ENCODE results near the gene PAPPA2. TPM values are rescaled to one million over a fixed set of nuclear protein-coding genes. Genes with fewer than 3 reads are reported as not detected.

The PAPPA2 gene
- total RNA-seq, 1 donor = 5.8 TPM

DNA sequence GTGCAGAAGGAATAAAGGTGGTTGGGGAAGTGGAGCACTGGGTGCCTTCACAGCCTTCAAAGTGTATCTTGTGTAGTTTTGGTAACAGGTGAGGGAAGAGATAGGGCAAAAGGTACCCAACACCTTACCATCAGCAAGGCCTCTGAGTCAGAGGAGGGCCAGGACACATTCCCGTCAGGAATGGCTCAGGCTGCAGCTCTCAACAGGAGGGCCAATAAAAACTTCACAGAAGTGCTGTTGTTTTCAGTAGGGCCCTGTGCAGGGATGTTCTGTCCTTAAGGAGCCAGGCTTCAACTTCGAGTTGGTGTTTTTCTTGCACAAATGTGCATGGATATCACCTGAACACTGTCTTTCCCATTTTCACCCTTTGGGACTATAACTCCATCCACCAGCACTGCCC, 368.2 kb downstream of the PAPPA2 start:
- H4K20me1 ChIP-seq (ENCODE audit: insufficient read depth, low read length) = no peaks in the 10 kb centered on the region
- no peaks in the 10 kb centered on the region for H3K79me2 ChIP-seq (ENCODE audit: insufficient read depth, low read length)
- no peak overlapping the region for H3K27ac ChIP-seq (ENCODE audit: low read depth, low read length)
- no peak overlapping the region for H2AFZ ChIP-seq (ENCODE audit: low read length)
- TF ChIP-seq, protein P1, sequence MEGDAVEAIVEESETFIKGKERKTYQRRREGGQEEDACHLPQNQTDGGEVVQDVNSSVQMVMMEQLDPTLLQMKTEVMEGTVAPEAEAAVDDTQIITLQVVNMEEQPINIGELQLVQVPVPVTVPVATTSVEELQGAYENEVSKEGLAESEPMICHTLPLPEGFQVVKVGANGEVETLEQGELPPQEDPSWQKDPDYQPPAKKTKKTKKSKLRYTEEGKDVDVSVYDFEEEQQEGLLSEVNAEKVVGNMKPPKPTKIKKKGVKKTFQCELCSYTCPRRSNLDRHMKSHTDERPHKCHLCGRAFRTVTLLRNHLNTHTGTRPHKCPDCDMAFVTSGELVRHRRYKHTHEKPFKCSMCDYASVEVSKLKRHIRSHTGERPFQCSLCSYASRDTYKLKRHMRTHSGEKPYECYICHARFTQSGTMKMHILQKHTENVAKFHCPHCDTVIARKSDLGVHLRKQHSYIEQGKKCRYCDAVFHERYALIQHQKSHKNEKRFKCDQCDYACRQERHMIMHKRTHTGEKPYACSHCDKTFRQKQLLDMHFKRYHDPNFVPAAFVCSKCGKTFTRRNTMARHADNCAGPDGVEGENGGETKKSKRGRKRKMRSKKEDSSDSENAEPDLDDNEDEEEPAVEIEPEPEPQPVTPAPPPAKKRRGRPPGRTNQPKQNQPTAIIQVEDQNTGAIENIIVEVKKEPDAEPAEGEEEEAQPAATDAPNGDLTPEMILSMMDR (IDR thresholded peaks at IDR 0.05; ENCODE audit: extremely low read depth, low read depth, low read length) = no peak
- H3K4me2 ChIP-seq (ENCODE audit: insufficient read depth, low read length) = no peak overlapping the region
- no peak for DNase-seq (ENCODE audit: insufficient read length, low spot score, missing footprints)
- H3K4me3 ChIP-seq (ENCODE audit: insufficient read depth, low read length) = no peak overlapping the region
- H3K36me3 ChIP-seq (ENCODE audit: insufficient read depth, low read length) = no peaks in the 10 kb centered on the region
- no peaks in the 10 kb centered on the region for H3K9me3 ChIP-seq (ENCODE audit: low read depth, low read length)
- no peaks in the 10 kb centered on the region for H3K4me1 ChIP-seq (ENCODE audit: insufficient read depth, low read length)
- H3K27me3 ChIP-seq (ENCODE audit: insufficient read depth, low read length) = no peaks in the 10 kb centered on the region

GRCh38 chr1:176837708-176838107, 374.7 kb downstream of the PAPPA2 start:
- Histone ChIP-seq H3K27ac (ENCODE audit: low read depth, low read length) (no peak overlapping the region), H3K4me2 (ENCODE audit: insufficient read depth, low read length) (no peak overlapping the region), H3K27me3 (ENCODE audit: insufficient read depth, low read length) (no peaks in the 10 kb centered on the region), H3K4me3 (ENCODE audit: insufficient read depth, low read length) (no peak overlapping the region), H2AFZ (ENCODE audit: low read length) (no peak overlapping the region), H3K4me1 (ENCODE audit: insufficient read depth, low read length) (no peaks in the 10 kb centered on the region), H4K20me1 (ENCODE audit: insufficient read depth, low read length) (no peaks in the 10 kb centered on the region), H3K36me3 (ENCODE audit: insufficient read depth, low read length) (no peaks in the 10 kb centered on the region), H3K9me3 (ENCODE audit: low read depth, low read length) (no peaks in the 10 kb centered on the region), H3K79me2 (ENCODE audit: insufficient read depth, low read length) (no peaks in the 10 kb centered on the region)
- DNase-seq (ENCODE audit: insufficient read length, low spot score, missing footprints) = no peak
- TF ChIP-seq, protein P1 (IDR thresholded peaks at IDR 0.05; ENCODE audit: extremely low read depth, low read depth, low read length) = no peak

DNA sequence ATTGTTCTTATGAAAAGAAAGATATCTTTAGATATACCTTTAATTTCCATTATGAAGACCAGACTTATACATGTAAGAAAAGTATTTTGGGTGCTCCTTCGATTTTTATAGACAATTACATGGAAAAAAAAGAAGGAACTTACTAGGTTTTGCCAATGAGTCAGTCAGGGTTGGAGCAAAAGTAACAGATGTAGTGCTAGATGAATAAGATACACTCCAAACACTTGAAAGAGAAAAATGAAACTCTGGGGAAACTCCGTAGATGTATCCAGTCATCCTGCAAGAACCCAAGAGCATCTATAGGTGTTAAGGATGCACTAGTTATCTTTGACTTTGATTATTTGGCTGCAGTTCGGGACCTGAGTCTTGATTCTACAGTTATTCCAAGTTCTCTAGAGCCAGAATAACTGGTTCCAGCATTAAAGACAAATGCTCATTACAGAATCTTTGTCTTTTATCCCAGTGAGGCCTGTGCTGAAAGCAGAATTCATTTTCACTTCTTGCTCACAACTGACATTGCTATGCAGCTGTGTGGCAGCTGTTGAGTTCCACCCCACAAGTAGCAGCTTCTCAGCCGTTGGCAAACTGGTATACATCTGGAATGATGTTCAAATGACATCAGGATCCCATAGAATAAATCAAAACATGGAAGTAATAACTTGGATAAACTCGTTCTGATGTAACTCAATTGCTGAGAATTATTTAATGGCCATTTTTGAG, 375.5 kb downstream of the PAPPA2 start:
- no peaks in the 10 kb centered on the region for H3K4me1 ChIP-seq (ENCODE audit: insufficient read depth, low read length)
- H3K4me3 ChIP-seq (ENCODE audit: insufficient read depth, low read length) = no peak overlapping the region
- no peak overlapping the region for H3K27ac ChIP-seq (ENCODE audit: low read depth, low read length)
- H4K20me1 ChIP-seq (ENCODE audit: insufficient read depth, low read length) = no peaks in the 10 kb centered on the region
- H3K9me3 ChIP-seq (ENCODE audit: low read depth, low read length) = no peaks in the 10 kb centered on the region
- no peaks in the 10 kb centered on the region for H3K36me3 ChIP-seq (ENCODE audit: insufficient read depth, low read length)
- TF ChIP-seq, protein P1 (IDR thresholded peaks at IDR 0.05; ENCODE audit: extremely low read depth, low read depth, low read length) = no peak
- no peak overlapping the region for H2AFZ ChIP-seq (ENCODE audit: low read length)
- no peak overlapping the region for H3K4me2 ChIP-seq (ENCODE audit: insufficient read depth, low read length)
- H3K79me2 ChIP-seq (ENCODE audit: insufficient read depth, low read length) = no peaks in the 10 kb centered on the region
- DNase-seq (ENCODE audit: insufficient read length, low spot score, missing footprints) = no peak
- no peaks in the 10 kb centered on the region for H3K27me3 ChIP-seq (ENCODE audit: insufficient read depth, low read length)

GRCh38 chr1:176839216-176839615, 376.2 kb downstream of the PAPPA2 start:
- H3K4me2 ChIP-seq (ENCODE audit: insufficient read depth, low read length) = no peak overlapping the region
- no peak overlapping the region for H2AFZ ChIP-seq (ENCODE audit: low read length)
- no peaks in the 10 kb centered on the region for H3K36me3 ChIP-seq (ENCODE audit: insufficient read depth, low read length)
- DNase-seq (ENCODE audit: insufficient read length, low spot score, missing footprints) = no peak
- no peaks in the 10 kb centered on the region for H3K9me3 ChIP-seq (ENCODE audit: low read depth, low read length)
- H3K4me1 ChIP-seq (ENCODE audit: insufficient read depth, low read length) = no peaks in the 10 kb centered on the region
- TF ChIP-seq, protein P1 (IDR thresholded peaks at IDR 0.05; ENCODE audit: extremely low read depth, low read depth, low read length) = no peak
- no peaks in the 10 kb centered on the region for H4K20me1 ChIP-seq (ENCODE audit: insufficient read depth, low read length)
- H3K79me2 ChIP-seq (ENCODE audit: insufficient read depth, low read length) = no peaks in the 10 kb centered on the region
- H3K27me3 ChIP-seq (ENCODE audit: insufficient read depth, low read length) = no peaks in the 10 kb centered on the region
- no peak overlapping the region for H3K4me3 ChIP-seq (ENCODE audit: insufficient read depth, low read length)
- no peak overlapping the region for H3K27ac ChIP-seq (ENCODE audit: low read depth, low read length)
